Transverse colon (tissue), 4 donors: Measurements from ENCODE around the gene LIME1. TPM values are rescaled to one million over a fixed set of nuclear protein-coding genes. Genes with fewer than 3 reads are reported as not detected.

Source experiments
- DNase-seq: peaks from one replicate; pipeline ENCODE4 v3.0.0-alpha.2; 2019
- H3K27ac ChIP-seq, 4 donors: fragments of 200-600 bp; sonication (generic); 2 replicates each; pipeline ENCODE4 v1.5.1; 2016 to 2018; ENCODE audit warnings: inconsistent platforms in 4 of 4
- H3K27me3 ChIP-seq: fragments of 200-600 bp; sonication (generic); 2 replicates; pipeline ENCODE4 v1.5.1; 2017; ENCODE audit warnings: inconsistent platforms
- H3K36me3 ChIP-seq, 4 donors: fragments of 200-600 bp; sonication (generic); 2 replicates each; pipeline ENCODE4 v1.5.1; 2017 to 2019; ENCODE audit warnings: inconsistent platforms in 4 of 4
- H3K4me1 ChIP-seq, 4 donors: fragments of 200-600 bp; sonication (generic); 2 replicates each; pipeline ENCODE4 v1.5.1; 2017 to 2020; ENCODE audit warnings: inconsistent platforms in 4 of 4
- H3K4me3 ChIP-seq, 4 donors: fragments of 200-600 bp; sonication (generic); 1 replicate in 1 of 4; 2 replicates in 3 of 4; pipeline versions ENCODE4 v1.5.1 to v1.6.1; 2017 to 2019; ENCODE audit warnings: inconsistent platforms in 4 of 4
- H3K9me3 ChIP-seq, 2 donors: fragments of 200-600 bp; sonication (generic); 2 replicates each; pipeline ENCODE4 v1.5.1; 2017 to 2019; ENCODE audit warnings: inconsistent platforms in 2 of 2
- EP300 ChIP-seq: sonication (generic); formaldehyde crosslinking; IDR thresholded peaks from one replicate; pipeline ENCODE4 v1.6.1; 2017; ENCODE audit warnings: antibody characterized with exemption, low read depth
- POLR2A ChIP-seq: fragments of 450-650 bp; IDR thresholded peaks from one replicate; pipeline ENCODE4 v1.6.1; 2016; ENCODE audit warnings: antibody characterized with exemption, mild to moderate bottlenecking, moderate library complexity
- POLR2AphosphoS5 ChIP-seq, 3 donors: sonication (generic); formaldehyde crosslinking; IDR thresholded peaks; one replicate each; pipeline ENCODE4 v1.6.1; 2016; ENCODE audit warnings: antibody characterized with exemption in 3 of 3
- WGBS, 2 donors: methylation state at CpG; one replicate each; pipeline ENCODE4 v1.1.5; 2018; ENCODE audit warnings: low coverage in 1 of 2; 5-methylcytosine and 5-hydroxymethylcytosine counted together
- in situ Hi-C, 4 donors: fragments of 200-750 bp; cut with MboI; loops; one replicate each; pipeline versions ENCODE4 v1.15.0 to v1.15.1; 2017; ENCODE audit warnings: low sequenced_read_pairs in 3 of 4, low pct_ligation_motif_present in 1 of 4, low pct_unique_long_range_greater_than_20kb in 1 of 4
- intact Hi-C: fragments of 100-400 bp; cut with DNase I; formaldehyde crosslinking; loops from one replicate; pipeline ENCODE4 v1.15.1; 2023; ENCODE audit warnings: low total_unique reads
- total RNA-seq, 4 donors: library from RNA; depleted of rRNA; stranded (reverse); fragments of >200 nt; gene quantifications; one replicate each; pipeline ENCODE4 v1.1.0, GENCODE V29; 2016
- TF ChIP-seq, protein P1 (sequence below), 5 experiments: fragments of 200-600 bp in 3 of 5; fragments of 450-650 bp in 2 of 5; sonication (generic) in 3 of 5; IDR thresholded peaks; 1 replicate in 2 of 5; 2 replicates in 3 of 5; pipeline ENCODE4 v1.5.1; 2016 to 2017; ENCODE audit warnings: antibody characterized with exemption in 5 of 5, inconsistent platforms in 3 of 5, mild to moderate bottlenecking in 2 of 5, moderate library complexity in 1 of 5

Gene LIME1
- total RNA-seq, 4 donors from 2014 or later, result 24.4 to 91.1 (median 44.0) TPM

DNA sequence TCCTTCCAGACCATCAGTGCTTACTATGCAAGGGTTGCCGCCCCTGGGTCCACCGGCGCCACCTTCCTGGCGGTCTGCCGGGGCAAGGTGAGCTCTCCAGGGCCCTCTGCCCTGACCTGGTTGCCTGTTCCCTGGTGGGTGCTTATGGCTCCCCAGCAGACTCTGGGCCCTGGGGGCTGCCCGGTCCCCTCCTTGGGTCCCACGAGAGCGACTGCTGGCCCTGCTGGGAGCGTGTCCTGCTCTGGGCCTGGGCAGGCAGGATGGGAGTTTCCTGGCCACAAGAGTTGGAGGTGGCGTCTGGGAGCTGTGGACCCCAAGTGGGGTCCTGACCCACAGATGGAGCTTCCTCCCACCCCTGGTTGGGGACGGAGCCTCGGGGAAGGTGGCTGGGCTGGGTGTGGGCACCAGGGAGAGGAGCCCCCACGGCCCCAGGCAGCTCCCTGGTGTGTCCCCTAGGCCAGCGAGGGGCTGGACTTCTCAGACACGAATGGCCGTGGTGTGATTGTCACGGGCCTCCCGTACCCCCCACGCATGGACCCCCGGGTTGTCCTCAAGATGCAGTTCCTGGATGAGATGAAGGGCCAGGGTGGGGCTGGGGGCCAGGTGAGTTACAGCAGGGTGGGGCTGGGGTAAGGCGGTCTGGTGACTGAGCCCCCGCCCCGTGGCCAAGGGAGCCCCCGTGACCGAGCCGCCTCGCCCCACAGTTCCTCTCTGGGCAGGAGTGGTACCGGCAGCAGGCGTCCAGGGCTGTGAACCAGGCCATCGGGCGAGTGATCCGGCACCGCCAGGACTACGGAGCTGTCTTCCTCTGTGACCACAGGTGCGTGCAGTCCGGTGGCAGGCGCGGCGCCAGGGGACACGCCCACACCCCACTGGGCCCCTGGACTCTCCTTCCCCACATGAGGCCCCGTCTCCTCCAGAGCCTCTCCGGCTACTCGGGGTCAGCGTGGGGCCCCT lies 47.1 kb upstream of the LIME1 start:
- TF ChIP-seq, protein P1, sequence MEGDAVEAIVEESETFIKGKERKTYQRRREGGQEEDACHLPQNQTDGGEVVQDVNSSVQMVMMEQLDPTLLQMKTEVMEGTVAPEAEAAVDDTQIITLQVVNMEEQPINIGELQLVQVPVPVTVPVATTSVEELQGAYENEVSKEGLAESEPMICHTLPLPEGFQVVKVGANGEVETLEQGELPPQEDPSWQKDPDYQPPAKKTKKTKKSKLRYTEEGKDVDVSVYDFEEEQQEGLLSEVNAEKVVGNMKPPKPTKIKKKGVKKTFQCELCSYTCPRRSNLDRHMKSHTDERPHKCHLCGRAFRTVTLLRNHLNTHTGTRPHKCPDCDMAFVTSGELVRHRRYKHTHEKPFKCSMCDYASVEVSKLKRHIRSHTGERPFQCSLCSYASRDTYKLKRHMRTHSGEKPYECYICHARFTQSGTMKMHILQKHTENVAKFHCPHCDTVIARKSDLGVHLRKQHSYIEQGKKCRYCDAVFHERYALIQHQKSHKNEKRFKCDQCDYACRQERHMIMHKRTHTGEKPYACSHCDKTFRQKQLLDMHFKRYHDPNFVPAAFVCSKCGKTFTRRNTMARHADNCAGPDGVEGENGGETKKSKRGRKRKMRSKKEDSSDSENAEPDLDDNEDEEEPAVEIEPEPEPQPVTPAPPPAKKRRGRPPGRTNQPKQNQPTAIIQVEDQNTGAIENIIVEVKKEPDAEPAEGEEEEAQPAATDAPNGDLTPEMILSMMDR (IDR thresholded peaks at IDR 0.05), result no peak
- TF ChIP-seq POLR2A (no peak), POLR2AphosphoS5 (IDR thresholded peaks at IDR 0.05) (no peak), EP300 (no peak)
- H3K9me3 ChIP-seq, result no peaks in the 10 kb centered on the region
- intact Hi-C loops (no loop called here), in situ Hi-C loops (no loop called here)
- H3K4me3 ChIP-seq, result no peak overlapping the region
- H3K27me3 ChIP-seq, result no peaks in the 10 kb centered on the region
- no peak for DNase-seq
- 77% methylated on average over 27 of the region's 44 CpGs; no CpG with 5 or more reads in 1 of the 2 donors for WGBS, 2 donors
- H3K27ac ChIP-seq, result peak overlapping the region in 2 of 4 donors; percentile 78 to 80
- no peaks in the 10 kb centered on the region for H3K36me3 ChIP-seq
- H3K4me1 ChIP-seq, result peaks cover 24 to 61% (median 53%) of the 10 kb centered on the region in 4 donors

DNA sequence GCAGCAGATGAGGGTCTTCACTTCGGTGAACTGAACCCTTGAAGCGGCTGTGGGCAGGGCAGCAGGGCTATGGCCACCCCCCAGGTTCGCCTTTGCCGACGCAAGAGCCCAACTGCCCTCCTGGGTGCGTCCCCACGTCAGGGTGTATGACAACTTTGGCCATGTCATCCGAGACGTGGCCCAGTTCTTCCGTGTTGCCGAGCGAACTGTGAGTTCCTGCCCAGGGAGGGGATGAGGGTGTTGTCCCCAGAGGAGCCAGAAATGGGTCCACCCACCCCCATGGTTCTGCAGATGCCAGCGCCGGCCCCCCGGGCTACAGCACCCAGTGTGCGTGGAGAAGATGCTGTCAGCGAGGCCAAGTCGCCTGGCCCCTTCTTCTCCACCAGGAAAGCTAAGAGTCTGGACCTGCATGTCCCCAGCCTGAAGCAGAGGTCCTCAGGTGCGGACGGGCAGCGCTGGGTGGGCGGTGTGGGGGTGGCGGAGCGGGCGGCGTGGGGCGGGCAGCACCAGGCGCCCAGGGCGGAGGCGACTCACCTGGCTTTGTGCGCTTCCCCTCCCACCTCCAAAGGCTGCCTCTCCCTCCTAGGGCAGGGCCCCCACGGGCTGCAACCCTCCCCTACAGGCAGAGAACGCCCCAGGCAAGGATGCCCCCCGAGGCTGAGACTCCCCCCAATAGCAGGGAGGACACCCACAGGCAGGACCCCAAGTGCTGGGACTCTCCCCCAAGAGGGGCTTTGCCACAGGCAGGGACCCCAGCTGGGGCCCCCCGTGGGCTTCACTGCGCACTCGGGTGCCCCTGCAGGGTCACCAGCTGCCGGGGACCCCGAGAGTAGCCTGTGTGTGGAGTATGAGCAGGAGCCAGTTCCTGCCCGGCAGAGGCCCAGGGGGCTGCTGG lies 46.2 kb upstream of the LIME1 start:
- DNase-seq, result no peak
- Histone ChIP-seq H3K27ac (peak overlapping the region in 1 of 4 donors; percentile 19), H3K36me3 (no peaks in the 10 kb centered on the region), H3K4me1 (peaks cover 24 to 61% (median 53%) of the 10 kb centered on the region in 4 donors), H3K4me3 (no peak overlapping the region), H3K9me3 (no peaks in the 10 kb centered on the region), H3K27me3 (no peaks in the 10 kb centered on the region)
- WGBS, 2 donors, result 65% methylated on average over 31 of the region's 40 CpGs; no CpG with 5 or more reads in 1 of the 2 donors
- intact Hi-C loops (no loop called here), in situ Hi-C loops (no loop called here)
- TF ChIP-seq, protein P1 (IDR thresholded peaks at IDR 0.05), result no peak
- TF ChIP-seq POLR2A, result no peak
- TF ChIP-seq EP300, result no peak
- no peak for TF ChIP-seq POLR2AphosphoS5 (IDR thresholded peaks at IDR 0.05)

DNA sequence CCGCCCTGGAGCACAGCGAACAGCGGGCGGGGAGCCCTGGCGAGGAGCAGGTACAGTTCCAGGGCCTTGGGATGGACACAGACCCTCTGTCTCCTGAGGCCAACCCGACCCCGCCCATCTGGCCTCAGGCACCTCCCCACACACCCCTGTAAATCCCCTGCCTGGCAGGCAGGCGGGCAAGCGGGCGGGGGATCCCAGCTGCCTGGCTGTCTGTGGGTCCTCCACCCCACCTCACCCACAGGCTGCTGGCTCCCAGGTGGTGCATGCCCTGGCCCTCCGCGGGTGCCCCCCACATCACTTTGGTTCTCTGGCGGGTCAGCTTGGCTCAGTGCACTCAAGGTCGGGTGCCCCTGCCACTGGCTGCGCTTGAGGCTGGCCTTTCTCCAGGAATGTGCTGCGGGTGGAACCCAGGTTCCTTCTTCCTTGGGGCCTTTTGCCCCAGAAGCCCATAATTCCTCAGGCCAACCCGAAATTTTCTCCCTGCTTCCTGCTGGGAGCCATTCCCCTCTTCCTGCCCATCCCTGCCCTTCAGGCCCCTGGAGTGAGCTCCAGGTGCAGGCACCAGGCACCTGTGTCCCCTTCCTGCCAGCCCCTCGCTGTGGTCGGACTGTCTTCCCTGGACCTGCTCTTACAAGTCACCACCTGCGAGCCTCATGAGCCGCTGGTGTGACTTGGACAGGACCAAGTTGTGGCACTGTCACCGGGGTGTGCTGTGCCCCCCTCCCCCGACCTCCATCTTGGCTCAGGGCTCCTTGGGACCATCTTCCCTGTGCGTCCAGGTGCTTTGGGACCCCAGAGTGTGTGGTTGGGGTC lies 45.4 kb upstream of the LIME1 start:
- in situ Hi-C loops (no loop called here), intact Hi-C loops (no loop called here)
- Histone ChIP-seq H3K9me3 (no peaks in the 10 kb centered on the region), H3K4me1 (peaks cover 25 to 61% (median 54%) of the 10 kb centered on the region in 4 donors), H3K4me3 (no peak overlapping the region), H3K27ac (peak overlapping the region in 3 of 4 donors; percentile 11 to 24 (median 19)), H3K27me3 (no peaks in the 10 kb centered on the region), H3K36me3 (no peaks in the 10 kb centered on the region)
- 71% methylated on average over 24 of the region's 24 CpGs; no CpG with 5 or more reads in 1 of the 2 donors for WGBS, 2 donors
- DNase-seq, result no peak
- TF ChIP-seq POLR2A (peak; percentile 26), POLR2AphosphoS5 (IDR thresholded peaks at IDR 0.05) (peak in 1 of 3 donors; percentile 15), EP300 (no peak)
- TF ChIP-seq, protein P1 (IDR thresholded peaks at IDR 0.05), result no peak
